HG03571 (cell line): ENCODE results near the gene RFX3.

Experiments used
- ATAC-seq: cut with Tn5 transposase; IDR thresholded peaks from one replicate; pipeline ENCODE4 v1.9.1; 2021; ENCODE audit not compliant: unreplicated experiment

RFX3 gene

GRCh38 chr9:3435732-3436131, 90.1 kb downstream of the RFX3 start:
- no peak for ATAC-seq

DNA sequence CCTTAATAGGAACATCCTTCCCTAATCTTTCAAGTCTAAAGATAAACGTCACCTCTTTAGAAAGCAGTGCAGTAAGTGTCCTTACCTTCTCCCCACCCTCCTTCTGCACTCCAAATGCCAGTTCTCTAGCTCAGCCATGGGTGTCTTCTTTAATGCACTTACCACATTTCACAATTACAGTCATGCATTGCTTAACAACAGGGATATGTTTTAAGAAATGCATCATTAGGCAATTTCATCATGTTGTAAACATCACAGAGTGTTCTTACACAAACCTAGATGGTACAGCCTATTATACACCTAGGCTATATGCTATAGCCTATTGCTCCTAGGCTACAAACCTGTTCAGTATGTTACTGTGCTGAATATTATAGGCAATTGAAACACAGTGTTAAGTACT, 91.2 kb downstream of the RFX3 start:
- no peak for ATAC-seq

GRCh38 chr9:3433754-3434153, 92.0 kb downstream of the RFX3 start:
- ATAC-seq, result no peak

- no peak for ATAC-seq
These were observed 92.7 kb downstream of the RFX3 start for GRCh38 chr9:3433066-3433465.

- no peak for ATAC-seq
These were observed 93.9 kb downstream of the RFX3 start for GRCh38 chr9:3431890-3432289.

DNA sequence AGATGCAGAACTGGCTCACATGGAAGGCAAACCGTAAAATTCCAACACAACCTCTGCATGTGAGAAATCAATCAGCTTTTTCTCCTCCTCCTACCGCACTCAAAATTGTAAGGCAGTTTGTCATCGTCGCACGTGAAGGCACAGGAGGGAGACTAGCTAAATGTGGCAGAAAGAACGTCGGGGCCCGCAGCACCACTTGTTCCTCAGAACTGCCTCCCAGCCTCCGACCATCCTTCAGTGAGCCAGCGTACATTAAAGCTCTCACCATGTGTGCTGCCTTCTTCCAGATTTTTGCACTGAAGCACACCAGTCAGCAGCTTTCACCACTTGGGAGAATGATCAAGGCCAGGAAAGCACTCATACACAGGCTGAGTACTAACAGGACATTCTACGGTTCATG, 105.9 kb downstream of the RFX3 start:
- no peak for ATAC-seq

GRCh38 chr9:3415906-3416305, 109.9 kb downstream of the RFX3 start:
- ATAC-seq, result no peak

DNA sequence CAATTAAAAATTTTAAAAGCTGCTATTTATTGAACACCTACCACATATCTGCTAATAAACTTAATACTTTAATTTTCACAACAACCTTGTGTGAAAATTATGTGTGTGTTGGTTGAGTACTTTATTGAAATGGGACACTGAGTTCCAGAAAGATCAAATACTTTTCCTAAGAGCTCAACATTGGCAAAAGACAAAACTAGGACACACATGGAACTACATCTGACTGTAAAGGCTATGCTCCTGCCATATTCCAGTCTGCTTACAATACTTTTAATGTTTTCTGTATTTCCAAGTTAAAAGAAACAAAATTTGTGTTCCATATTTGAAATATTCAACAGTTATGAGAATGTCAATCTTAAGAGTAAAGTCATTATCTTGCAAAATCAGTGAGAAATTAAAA, 111.8 kb downstream of the RFX3 start:
- ATAC-seq, result no peak

- no peak for ATAC-seq
These were observed 115.3 kb downstream of the RFX3 start for GRCh38 chr9:3410461-3410860.

GRCh38 chr9:3409453-3409852, 116.3 kb downstream of the RFX3 start:
- ATAC-seq, result no peak

GRCh38 chr9:3403315-3403714, 122.5 kb downstream of the RFX3 start:
- no peak for ATAC-seq

GRCh38 chr9:3401221-3401954, 124.4 kb downstream of the RFX3 start:
- ATAC-seq, result no peak

GRCh38 chr9:3398232-3398648, 127.6 kb downstream of the RFX3 start:
- ATAC-seq, result peak; percentile 43

DNA sequence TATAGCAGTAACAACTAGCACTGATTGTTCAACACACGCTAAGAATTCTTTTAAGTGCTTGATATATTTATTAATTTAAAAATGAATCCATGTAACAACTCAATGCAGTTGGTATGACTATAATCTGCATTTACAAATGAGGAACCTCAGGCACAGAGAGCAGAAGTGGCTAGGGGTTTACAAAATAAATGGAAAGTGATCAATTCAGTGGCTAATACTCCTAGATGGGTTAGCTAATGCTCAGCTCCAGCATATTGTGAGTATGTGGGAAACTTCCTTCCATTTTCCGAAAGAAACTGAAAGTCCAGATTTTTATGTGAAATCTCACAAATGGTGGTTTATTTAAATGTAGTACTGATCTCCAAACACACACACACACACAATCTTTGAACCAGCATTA, 128.0 kb downstream of the RFX3 start:
- ATAC-seq, result peak; percentile 30

DNA sequence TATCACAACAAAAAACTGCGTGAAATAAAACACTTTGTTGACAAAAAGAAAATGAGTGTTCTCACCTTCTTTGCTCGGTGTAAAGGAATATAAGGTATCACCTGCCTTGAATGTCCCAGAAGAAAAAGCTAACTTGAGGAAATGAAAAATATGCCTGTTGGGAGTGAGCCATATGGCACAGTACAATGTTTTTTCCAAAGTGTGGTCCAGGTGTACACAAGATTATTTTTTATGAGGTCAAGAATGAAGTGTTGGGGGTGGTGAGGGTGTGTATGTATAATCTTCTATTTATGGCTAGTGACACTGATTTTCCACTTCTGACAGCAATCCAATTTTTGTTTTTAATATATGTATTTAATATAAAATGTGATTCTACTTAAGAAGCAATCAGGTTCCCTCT, 134.4 kb downstream of the RFX3 start:
- no peak for ATAC-seq

DNA sequence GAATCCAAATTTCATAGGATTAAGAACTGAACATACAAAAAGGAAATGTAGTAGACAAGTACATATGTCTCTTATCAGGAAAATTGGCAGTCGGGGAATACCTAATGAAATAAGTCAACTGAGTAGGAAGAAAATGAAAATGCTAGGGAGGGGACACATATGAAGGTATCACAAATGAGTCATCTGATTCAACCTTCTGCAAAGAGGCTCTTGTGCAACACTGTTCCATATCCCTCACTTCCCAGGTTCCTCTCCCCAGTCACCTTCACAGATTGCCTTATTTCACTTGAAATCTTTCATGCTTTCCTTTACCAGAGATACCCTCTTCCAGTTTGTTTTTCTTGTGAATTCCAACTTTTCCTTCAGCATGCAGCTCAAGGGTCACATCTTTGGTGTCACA, 139.0 kb downstream of the RFX3 start:
- ATAC-seq, result no peak

- peak; percentile 88 for ATAC-seq
These were observed 139.9 kb downstream of the RFX3 start for GRCh38 chr9:3385871-3386270.

DNA sequence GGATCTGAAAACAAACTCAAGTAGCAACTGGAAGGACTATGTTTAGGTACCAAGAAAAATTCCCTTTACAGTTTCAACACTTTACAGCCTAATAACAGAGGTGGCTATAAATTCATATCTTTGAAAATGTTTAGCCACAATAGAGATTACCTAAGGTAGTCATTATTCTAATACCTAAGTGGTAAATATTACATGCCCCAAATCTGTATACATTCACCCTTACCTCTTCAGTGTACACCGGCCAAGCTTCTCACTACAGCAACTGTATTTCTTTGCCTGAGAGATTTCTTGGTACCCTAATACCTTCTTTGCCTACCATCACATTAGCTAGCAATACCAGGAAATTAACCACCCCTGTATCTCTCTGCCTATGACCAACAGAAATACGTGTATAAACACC, 154.0 kb downstream of the RFX3 start:
- no peak for ATAC-seq

DNA sequence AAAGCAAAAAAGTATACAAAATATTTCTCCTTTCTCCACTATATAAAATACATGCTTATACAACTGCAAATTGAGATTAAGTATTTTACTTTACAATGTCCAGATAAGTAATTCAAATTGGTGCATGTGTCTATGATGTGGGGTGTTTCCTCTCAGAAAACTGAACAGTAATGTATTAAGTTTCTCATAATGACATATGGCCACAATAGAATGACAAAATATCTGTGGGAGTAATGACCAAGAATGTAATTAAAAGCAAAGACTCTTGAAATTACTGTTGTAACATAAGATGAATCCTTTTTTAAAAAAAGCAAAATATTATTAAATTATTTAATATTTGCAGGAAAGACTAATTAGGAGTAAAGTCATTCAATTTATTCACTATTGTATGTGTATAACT, 155.1 kb downstream of the RFX3 start:
- ATAC-seq, result no peak

DNA sequence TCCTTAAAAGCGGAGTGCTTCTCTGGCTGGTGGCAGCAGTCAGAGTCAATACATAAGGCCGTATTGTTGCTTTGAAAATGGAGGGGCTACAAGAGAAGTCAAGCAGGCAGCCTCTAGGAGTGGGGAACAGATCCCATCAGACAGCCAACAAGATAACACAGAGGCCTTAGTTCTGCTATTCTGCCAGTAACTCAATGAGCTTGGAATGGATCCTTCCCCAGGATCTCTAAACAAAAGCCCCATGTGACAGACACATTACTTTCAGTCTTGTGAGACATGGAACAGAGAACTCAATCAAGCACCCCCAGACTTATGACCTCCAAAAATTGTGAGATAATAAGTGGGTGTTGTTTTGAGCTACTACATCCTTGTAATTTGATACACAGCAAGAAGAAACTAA, 158.6 kb downstream of the RFX3 start:
- ATAC-seq, result no peak

GRCh38 chr9:3361689-3362392, 164.0 kb downstream of the RFX3 start:
- ATAC-seq, result no peak

- no peak for ATAC-seq
These were observed 164.7 kb downstream of the RFX3 start for GRCh38 chr9:3361116-3361515.

DNA sequence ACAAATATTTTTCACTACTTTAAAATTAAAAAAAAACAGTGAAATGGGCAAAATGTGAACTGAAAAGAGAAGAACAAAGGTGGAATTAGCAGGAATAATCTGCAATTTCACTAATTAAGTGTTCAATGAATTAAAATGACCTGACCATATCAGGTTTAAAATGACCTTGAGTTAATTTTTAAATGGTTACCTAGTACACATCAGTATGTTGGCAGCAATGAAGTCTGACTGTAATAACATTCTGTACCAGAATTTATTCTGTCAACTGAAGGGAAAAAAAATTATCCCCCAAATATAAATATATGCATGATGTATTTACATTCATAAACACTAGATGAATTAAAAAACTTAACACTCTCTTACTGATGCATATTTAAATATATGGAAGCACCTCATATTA, 165.6 kb downstream of the RFX3 start:
- no peak for ATAC-seq
